COLO668 (cell line): ENCODE data around the gene CD300LD.

Source experiments
- DNase-seq: peaks from one replicate; lab custom pipeline; 2025; ENCODE audit not compliant: unreplicated experiment; lab: John Stamatoyannopoulos, UW

Gene CD300LD

DNA sequence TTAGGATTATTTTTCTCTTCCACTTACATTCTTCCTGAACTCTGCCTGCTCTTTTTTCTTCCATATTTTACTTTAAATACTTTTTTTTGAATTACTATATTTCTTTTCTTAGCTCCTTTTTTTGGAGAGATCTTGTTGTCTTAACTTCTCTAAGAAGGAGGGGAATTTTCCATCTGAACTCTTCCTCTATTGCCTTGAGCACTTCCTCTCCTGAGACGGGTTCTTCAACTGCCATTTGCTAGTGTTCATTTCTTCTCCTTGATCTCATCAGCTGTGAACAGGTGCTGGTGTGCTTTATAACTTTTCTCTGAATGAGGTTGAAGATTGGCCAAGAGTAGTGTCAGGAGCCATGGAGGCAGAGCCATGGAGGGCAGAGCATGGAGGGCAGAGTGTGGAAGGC is 15.1 kb upstream of the CD300LD start:
- no peak for DNase-seq

DNA sequence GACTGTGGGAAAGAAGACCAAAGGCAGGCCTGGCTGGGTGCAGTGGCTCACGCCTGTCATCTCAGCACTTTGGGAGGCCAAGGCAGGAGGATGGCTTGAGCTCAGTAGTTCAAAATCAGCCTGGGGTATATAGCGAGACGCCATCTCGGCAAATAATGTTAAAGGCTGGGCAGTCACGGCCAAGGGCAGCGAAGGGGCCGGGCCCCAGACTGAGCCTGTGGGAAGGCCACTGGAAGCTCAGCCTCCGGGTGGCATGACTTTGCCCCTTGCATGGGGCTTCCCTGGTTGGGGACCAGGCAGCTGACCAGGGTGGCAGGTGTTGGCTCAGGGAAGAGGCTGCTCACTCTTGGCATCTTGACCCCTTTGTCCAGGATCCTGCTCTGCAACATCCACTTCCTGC is 14.0 kb upstream of the CD300LD start:
- no peak for DNase-seq

- DNase-seq = no peak
These were observed 13.3 kb upstream of the CD300LD start for GRCh38 chr17:74605361-74605760.

- DNase-seq = no peak
These were observed 12.7 kb upstream of the CD300LD start for GRCh38 chr17:74604761-74605160.

GRCh38 chr17:74604200-74604599 is 12.1 kb upstream of the CD300LD start:
- no peak for DNase-seq

DNA sequence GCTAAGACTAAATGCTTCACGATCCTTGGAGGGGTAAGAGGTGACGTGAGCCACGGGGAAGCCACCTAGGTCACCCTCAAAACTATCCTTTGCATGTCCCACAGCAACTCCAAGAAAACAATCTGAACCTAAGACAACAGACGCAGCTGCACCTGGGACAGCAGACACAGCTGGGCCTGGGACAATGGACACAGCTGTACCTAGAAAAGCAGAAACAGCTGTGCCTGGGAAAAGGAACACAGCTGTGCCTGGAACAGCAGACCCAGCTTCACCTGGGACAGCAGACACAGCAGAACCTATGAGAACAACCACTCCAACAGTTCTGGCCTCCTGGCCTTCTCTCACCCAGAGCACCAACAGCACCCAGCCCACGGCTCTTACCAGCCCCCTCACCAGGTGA is 11.7 kb upstream of the CD300LD start:
- no peak for DNase-seq

DNA sequence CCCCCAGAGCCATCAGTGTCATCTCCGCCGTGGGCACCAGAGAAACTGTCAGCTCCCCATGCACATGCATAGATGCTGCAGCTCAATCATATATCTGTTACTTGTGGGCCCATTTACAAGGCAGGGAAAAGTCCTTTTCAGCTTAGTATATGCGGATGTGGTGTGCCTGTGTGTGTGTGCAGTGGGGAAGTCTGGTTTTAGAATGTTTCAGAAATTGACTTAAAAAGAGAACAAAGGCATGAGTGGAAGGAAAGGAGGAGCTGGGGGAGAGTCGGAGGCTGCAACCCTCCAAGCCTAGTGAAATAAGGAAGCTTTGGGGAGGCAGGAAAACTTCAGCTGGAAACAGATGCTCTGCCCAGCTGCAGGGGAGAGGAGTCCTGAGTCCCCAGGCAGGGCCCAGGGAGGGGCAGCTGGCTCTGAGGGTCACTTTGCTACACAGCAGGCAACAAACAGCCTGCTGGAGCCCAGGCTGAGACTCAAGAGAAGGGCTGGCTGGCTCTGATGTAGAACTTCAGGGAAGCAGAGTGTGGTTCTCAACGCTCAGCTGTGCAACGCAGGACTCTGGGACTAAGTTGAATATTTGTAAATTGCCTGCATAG is 11.1 kb upstream of the CD300LD start:
- no peak for DNase-seq

DNA sequence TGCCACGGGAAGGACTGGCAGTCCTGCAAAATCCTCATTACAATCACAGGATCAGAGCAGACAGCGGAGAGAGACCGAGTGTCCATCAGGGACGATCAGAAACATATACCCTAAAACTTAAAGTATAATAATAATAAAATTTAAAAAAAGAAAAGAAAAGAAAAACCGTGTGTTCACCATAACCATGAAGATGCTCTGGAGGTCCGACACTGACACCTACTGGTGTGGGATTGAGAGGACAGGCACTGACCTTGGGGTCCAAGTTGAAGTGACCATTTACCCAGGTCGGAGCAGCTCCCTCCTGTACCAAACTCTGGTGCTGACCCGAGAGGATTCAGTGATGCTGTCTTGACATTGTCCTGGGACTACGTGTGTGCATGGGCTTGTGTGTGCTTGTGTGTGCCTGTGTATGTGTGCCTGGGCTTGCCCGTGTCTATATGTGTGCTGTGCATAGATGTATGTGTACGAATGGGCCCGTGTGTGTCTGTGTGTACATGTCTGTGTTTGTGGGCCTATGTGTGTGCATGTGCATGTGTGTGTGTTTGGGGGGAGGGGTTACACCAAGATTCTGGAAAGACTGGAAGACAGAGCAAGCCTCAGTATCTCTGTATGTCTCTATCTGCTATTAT is 10.0 kb upstream of the CD300LD start:
- DNase-seq = peak; percentile 17

- no peak for DNase-seq
These were observed 7.4 kb upstream of the CD300LD start for GRCh38 chr17:74599448-74599939.

GRCh38 chr17:74599023-74599399 is 6.9 kb upstream of the CD300LD start:
- no peak for DNase-seq

GRCh38 chr17:74598346-74599022 is 6.4 kb upstream of the CD300LD start:
- DNase-seq = no peak

DNA sequence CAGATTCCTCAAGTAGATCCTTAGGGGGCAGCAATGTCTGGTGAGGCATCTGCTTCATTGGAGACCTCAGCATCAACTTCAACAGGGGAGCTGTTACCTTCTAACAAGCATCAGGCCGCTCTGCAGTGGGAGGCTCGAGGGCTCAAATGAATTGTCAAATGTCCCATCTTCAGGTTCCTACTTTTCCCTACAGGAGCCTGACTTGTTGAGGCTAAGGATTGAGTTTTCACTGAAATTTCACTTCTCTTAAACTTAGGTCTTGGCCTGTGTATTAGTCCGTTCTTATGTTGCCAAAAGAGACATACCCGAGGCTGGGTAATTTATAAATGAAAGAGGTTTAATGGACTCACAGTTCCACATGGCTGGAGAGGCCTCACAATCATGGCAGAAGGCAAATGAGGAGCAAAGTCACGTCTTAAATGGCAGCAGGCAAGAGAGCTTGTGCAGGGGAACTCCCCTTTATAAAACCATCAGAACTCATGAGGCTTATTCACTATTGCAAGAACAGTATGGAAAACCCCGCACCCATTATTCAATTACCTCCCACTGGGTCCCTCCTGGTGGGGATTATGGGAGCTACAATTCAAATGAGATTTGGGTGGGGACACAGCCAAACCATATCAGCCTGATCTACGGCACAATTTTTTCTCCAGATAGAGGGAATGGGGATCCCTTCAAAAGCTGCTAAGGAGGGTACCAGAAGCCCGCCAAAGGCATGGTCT is 5.1 kb upstream of the CD300LD start:
- DNase-seq = no peak

GRCh38 chr17:74595037-74595750 is 3.1 kb upstream of the CD300LD start:
- no peak for DNase-seq

- no peak for DNase-seq
These were observed 580 bp downstream of the CD300LD start for GRCh38 chr17:74591503-74591902.

DNA sequence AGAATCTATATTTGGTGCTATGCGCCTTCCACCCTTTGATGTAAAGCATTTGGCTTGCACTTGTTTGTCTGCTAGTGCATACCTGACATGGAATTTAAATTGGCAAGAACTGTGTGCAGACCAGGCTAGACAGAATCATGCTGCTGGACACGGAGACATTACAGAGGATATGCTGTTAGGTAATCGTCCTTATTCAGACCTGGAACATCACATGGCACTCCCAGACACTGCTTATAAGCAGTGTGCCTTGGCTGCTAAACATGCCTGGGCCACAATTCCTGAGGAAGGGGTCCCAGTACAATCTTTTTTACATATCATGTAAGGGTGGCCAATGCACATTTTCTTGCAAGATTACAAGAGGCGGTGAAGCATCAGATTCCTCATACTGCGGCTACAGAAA is 6.4 kb downstream of the CD300LD start:
- DNase-seq = no peak

DNA sequence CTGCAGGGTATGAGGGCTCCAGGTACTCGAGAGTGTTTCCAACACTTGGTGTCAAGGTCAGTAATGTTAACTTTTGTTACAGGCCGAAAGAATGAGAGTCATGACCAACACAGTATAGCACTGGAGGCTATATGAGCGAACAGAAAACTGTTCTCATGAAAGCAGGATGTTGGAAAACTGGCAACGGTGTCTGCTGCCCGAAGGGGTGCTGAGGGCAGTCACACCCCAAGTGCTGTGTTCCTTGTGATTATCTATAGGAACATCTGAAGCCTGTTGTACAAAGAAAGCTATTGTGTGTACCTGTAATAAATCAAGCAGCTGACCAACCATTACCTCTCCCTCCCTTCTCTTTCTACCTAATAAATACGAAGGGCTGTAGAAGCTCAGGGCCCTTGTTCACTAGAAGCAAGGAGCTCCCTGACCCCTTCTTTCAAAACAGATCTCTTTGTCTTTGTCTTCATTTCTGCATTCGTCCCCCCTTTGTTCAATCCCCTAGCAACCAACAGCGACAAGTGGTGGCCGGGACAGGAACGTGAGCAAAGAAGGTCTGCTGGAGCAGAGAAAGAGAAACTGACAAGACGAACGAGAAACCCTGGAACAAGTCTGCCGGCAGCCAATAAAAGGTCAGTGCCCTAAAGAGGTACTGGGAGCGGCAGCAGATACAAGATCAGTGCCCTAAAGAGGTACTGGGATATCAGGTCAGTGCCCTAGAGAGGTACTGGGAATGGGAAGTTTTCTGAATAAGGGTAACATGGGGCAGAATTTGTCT is 7.6 kb downstream of the CD300LD start:
- no peak for DNase-seq

- no peak for DNase-seq
These were observed 9.4 kb downstream of the CD300LD start for GRCh38 chr17:74582633-74583032.

DNA sequence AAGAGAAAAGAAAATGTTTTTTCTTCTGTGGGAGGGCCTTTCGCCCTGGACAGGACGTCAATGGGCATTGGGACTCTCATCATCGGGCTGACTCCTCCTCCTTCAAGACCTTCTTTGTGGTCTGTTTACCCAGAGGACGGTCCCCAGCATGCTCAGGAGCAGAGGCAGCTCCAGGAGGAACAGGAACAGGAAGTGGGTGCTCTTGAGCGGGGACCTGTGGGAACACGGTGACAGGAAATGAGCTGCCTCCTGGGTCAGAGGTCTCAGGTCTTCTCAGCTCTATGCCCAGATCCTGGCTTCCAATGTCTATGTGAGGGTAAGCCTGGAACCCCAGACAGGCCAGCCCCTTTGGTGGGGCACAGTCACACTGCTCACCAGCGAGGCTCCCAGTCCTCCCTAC is 12.2 kb downstream of the CD300LD start:
- DNase-seq = no peak

- no peak for DNase-seq
These were observed 13.1 kb downstream of the CD300LD start for GRCh38 chr17:74578979-74579378.

GRCh38 chr17:74574489-74575142 is 17.5 kb downstream of the CD300LD start:
- no peak for DNase-seq
